CD4-positive, CD25-positive, alpha-beta regulatory T cell (primary cell): ENCODE data around the gene PAK5. TPM values are rescaled to one million over a fixed set of nuclear protein-coding genes. Genes with fewer than 3 reads are reported as not detected.

Source experiments
- ATAC-seq, 2 donors: fragments of 150-1000 bp; cut with Tn5 transposase; one replicate each; pipeline ENCODE4 v1.10.0; 2021; ENCODE audit warnings: low read depth in 2 of 2, moderate number of reproducible peaks in 2 of 2, moderate library complexity in 1 of 2
- DNase-seq, 3 donors: peaks; one replicate each; pipeline versions ENCODE4 v3.0.0 to v3.0.0-alpha.2; 2012 to 2022; ENCODE audit warnings: mixed read lengths in 1 of 3
- H3K27ac ChIP-seq: one replicate; pipeline ENCODE4 v1.7.0; 2013; ENCODE audit warnings: mild to moderate bottlenecking, low read length; ENCODE audit not compliant: insufficient read depth, poor library complexity, severe bottlenecking
- H3K27me3 ChIP-seq: one replicate; pipeline ENCODE4 v1.7.0; 2013; ENCODE audit warnings: low read length; ENCODE audit not compliant: control insufficient read depth, insufficient read depth
- H3K36me3 ChIP-seq: one replicate; pipeline ENCODE4 v1.7.0; 2013; ENCODE audit warnings: mild to moderate bottlenecking, low read length, moderate library complexity; ENCODE audit not compliant: control insufficient read depth, insufficient read depth
- H3K4me1 ChIP-seq: 2 replicates; pipeline ENCODE4 v1.7.0; 2013; ENCODE audit warnings: mild to moderate bottlenecking, low read length; ENCODE audit not compliant: insufficient read depth, control insufficient read depth, poor library complexity, severe bottlenecking
- H3K4me3 ChIP-seq: one replicate; pipeline ENCODE4 v1.7.0; 2013; ENCODE audit warnings: low read depth, mild to moderate bottlenecking, low read length, moderate library complexity
- H3K9me3 ChIP-seq, 2 experiments: 1 replicate in 1 of 2; 2 replicates in 1 of 2; pipeline ENCODE4 v1.7.0; 2013; ENCODE audit warnings: low read length in 2 of 2, mild to moderate bottlenecking in 1 of 2, moderate library complexity in 1 of 2; ENCODE audit not compliant: control insufficient read depth in 2 of 2
- H3K27ac Mint-ChIP-seq, 3 donors: one replicate each; pipeline ENCODE4 v1.8.0; 2020 to 2022; ENCODE audit warnings: mild to moderate bottlenecking in 3 of 3, mixed read lengths in 3 of 3, moderate library complexity in 2 of 3
- H3K27me3 Mint-ChIP-seq: one replicate; pipeline ENCODE4 v1.8.0; 2022; ENCODE audit warnings: mild to moderate bottlenecking, mixed read lengths
- H3K36me3 Mint-ChIP-seq: one replicate; pipeline ENCODE4 v1.8.0; 2020; ENCODE audit warnings: mixed read lengths
- H3K4me1 Mint-ChIP-seq, 4 donors: one replicate each; pipeline ENCODE4 v1.8.0; 2020 to 2022; ENCODE audit warnings: mixed read lengths in 4 of 4, mild to moderate bottlenecking in 1 of 4
- H3K4me3 Mint-ChIP-seq, 4 donors: one replicate each; pipeline ENCODE4 v1.8.0; 2020 to 2022; ENCODE audit warnings: mild to moderate bottlenecking in 4 of 4, mixed read lengths in 4 of 4, moderate library complexity in 3 of 4
- H3K9me3 Mint-ChIP-seq, 7 donors: one replicate each; pipeline ENCODE4 v1.8.0; 2020 to 2022; ENCODE audit warnings: mixed read lengths in 7 of 7, mild to moderate bottlenecking in 3 of 7, moderate library complexity in 2 of 7
- polyA plus RNA-seq, 4 donors: library from polyadenylated mRNA; unstranded; fragments of 300-500 nt; fragmentation: Illumina TruSeq; gene quantifications; one replicate each; pipeline ENCODE4 v1.2.3, GENCODE V29; 2021
- total RNA-seq: library from RNA; stranded (reverse); gene quantifications from one replicate; pipeline ENCODE4 v1.2.3, GENCODE V29; 2022

Gene PAK5
- total and polyA plus RNA-seq, 5 donors from 2014 or later: not detected

DNA sequence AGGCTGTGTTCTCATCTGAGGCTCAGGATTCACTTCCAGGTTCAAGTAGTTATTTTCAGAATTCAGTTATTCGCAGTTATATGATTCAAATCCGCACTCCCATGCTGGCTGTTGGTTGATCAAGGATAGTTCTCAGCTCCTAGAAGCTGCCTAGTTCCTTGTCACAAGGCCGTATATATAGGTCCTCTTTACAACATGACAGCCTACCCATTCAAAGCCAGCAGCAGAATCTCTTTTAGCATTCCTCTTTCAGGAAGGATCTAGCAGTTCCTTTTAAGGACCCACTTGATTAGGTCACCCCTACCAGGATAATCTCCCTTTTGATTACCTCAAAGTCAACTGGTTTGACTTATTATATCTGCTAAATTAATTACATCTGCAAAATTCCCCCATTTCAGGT lies 348.2 kb downstream of the PAK5 start:
- Histone ChIP-seq H3K36me3 (no peaks in the 10 kb centered on the region), H3K27me3 (no peaks in the 10 kb centered on the region), H3K4me3 (no peak overlapping the region), H3K4me1 (no peaks in the 10 kb centered on the region), H3K27ac (no peak overlapping the region), H3K9me3 (no peaks in the 10 kb centered on the region)
- no peaks in the 10 kb centered on the region for H3K27me3 Mint-ChIP-seq
- H3K4me3 Mint-ChIP-seq: no peak overlapping the region
- DNase-seq (no peak), ATAC-seq (no peak)
- H3K36me3 Mint-ChIP-seq: no peaks in the 10 kb centered on the region
- no peak overlapping the region for H3K27ac Mint-ChIP-seq
- peaks cover 0 to 8% (median 5%) of the 10 kb centered on the region in 7 donors for H3K9me3 Mint-ChIP-seq
- no peaks in the 10 kb centered on the region for H3K4me1 Mint-ChIP-seq

DNA sequence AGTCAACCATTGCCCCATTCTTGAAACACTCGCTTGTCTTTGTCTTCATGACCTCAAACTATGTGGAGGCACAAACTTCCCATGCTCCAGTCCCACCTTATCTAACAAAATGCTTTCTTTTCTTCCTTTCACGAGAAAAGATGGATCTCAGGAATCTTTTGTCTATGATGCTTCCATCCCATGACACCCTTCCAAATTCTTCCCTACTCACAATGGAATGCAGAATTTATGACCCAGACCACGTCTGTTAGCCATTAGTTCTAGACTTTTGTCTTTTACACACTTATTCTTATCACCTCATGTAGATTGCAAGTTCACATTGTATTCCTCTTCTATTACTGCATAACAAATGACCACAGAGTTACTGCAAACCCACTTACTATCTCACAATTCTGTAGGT lies 348.7 kb downstream of the PAK5 start:
- DNase-seq: no peak
- no peaks in the 10 kb centered on the region for H3K36me3 Mint-ChIP-seq
- Histone ChIP-seq H3K27me3 (no peaks in the 10 kb centered on the region), H3K4me3 (no peak overlapping the region), H3K9me3 (no peaks in the 10 kb centered on the region), H3K27ac (no peak overlapping the region), H3K36me3 (no peaks in the 10 kb centered on the region), H3K4me1 (no peaks in the 10 kb centered on the region)
- H3K27ac Mint-ChIP-seq: no peak overlapping the region
- H3K27me3 Mint-ChIP-seq: no peaks in the 10 kb centered on the region
- ATAC-seq: no peak
- no peak overlapping the region for H3K4me3 Mint-ChIP-seq
- H3K4me1 Mint-ChIP-seq: no peaks in the 10 kb centered on the region
- H3K9me3 Mint-ChIP-seq: peaks cover 0 to 6% (median 3%) of the 10 kb centered on the region in 7 donors

DNA sequence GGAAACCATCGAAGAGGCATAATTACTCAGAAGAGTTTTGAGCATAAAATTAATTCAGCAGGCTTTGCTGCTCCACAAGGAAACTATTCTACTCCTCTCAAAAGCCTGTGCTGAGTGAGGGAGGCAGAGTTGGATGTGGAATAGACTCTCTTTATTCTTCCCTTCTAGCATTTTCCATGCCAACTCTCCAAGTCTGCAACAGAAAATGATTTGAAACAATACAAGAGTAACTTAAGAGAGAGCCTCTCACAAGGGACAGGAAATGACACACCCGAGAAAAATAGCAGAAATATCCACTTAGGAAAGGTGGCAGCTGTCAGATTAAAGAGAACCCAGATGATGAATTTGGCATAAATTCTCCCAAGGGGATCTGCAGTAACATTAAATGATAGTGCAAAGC lies 350.8 kb downstream of the PAK5 start:
- Histone ChIP-seq H3K36me3 (no peaks in the 10 kb centered on the region), H3K4me3 (no peak overlapping the region), H3K9me3 (no peaks in the 10 kb centered on the region), H3K27ac (no peak overlapping the region), H3K4me1 (no peaks in the 10 kb centered on the region), H3K27me3 (no peaks in the 10 kb centered on the region)
- Mint-ChIP-seq H3K4me3 (no peak overlapping the region), H3K36me3 (no peaks in the 10 kb centered on the region), H3K27ac (no peak overlapping the region), H3K9me3 (peaks cover 0 to 5% (median 3%) of the 10 kb centered on the region in 7 donors), H3K4me1 (no peaks in the 10 kb centered on the region), H3K27me3 (no peaks in the 10 kb centered on the region)
- DNase-seq: no peak
- no peak for ATAC-seq

Other genes with a start within 250 kb of the PAK5 start
- gene ANKEF1, start 195.9 kb upstream of the PAK5 start, total RNA-seq: 1.1 TPM
- 1 to 10 TPM; 3.2 to 6.0 (median 4.8) TPM for gene ANKEF1, start 195.9 kb upstream of the PAK5 start, polyA plus RNA-seq